GM23248 (cell line): ENCODE data around the gene CMPK2. TPM values are rescaled to one million over a fixed set of nuclear protein-coding genes. Genes with fewer than 3 reads are reported as not detected.

ENCODE experiments used
- DNase-seq: peaks from one replicate; pipeline ENCODE4 v3.0.0-alpha.2; 2015
- H2AFZ ChIP-seq: fragments of 200-600 bp; sonication (generic); 2 replicates; pipeline ENCODE4 v1.6.1; 2016; ENCODE audit warnings: antibody characterized with exemption
- H3F3A ChIP-seq: fragments of 200-600 bp; sonication (generic); 2 replicates; pipeline ENCODE4 v1.6.1; 2016; ENCODE audit warnings: mild to moderate bottlenecking, antibody characterized with exemption, mixed run types; ENCODE audit not compliant: insufficient read depth
- H3K27ac ChIP-seq: fragments of 200-600 bp; sonication (generic); 2 replicates; pipeline ENCODE4 v1.5.1; 2016; ENCODE audit warnings: mild to moderate bottlenecking
- H3K27me3 ChIP-seq: fragments of 200-600 bp; sonication (generic); replicated peaks from 2 replicates; pipeline ENCODE4 v1.6.1; 2016; ENCODE audit warnings: mild to moderate bottlenecking; ENCODE audit not compliant: insufficient read depth
- H3K36me3 ChIP-seq: fragments of 200-600 bp; sonication (generic); 2 replicates; pipeline ENCODE4 v1.6.1; 2016; ENCODE audit warnings: low read depth, mild to moderate bottlenecking
- H3K4me1 ChIP-seq: fragments of 200-600 bp; sonication (generic); 2 replicates; pipeline ENCODE4 v1.6.1; 2016; ENCODE audit warnings: mild to moderate bottlenecking; ENCODE audit not compliant: insufficient read depth
- H3K4me2 ChIP-seq: fragments of 200-600 bp; sonication (generic); one replicate; pipeline ENCODE4 v1.6.1; 2016; ENCODE audit warnings: mild to moderate bottlenecking; ENCODE audit not compliant: unreplicated experiment
- H3K4me3 ChIP-seq: fragments of 200-600 bp; sonication (generic); 2 replicates; pipeline ENCODE4 v1.5.1; 2016; ENCODE audit warnings: mild to moderate bottlenecking
- H3K79me2 ChIP-seq: fragments of 200-600 bp; sonication (generic); 2 replicates; pipeline ENCODE4 v1.6.1; 2016; ENCODE audit warnings: mild to moderate bottlenecking; ENCODE audit not compliant: insufficient read depth
- H3K9ac ChIP-seq: fragments of 200-600 bp; sonication (generic); 2 replicates; pipeline ENCODE4 v1.6.1; 2016; ENCODE audit warnings: mild to moderate bottlenecking
- H3K9me2 ChIP-seq: fragments of 200-600 bp; sonication (generic); 2 replicates; pipeline ENCODE4 v1.6.1; 2016; ENCODE audit warnings: mixed run types, mild to moderate bottlenecking, moderate library complexity; ENCODE audit not compliant: insufficient read depth
- H3K9me3 ChIP-seq: fragments of 200-600 bp; sonication (generic); one replicate; pipeline ENCODE4 v1.6.1; 2017; ENCODE audit warnings: low read depth
- H4K20me1 ChIP-seq: fragments of 200-600 bp; sonication (generic); 2 replicates; pipeline ENCODE4 v1.6.0; 2016; ENCODE audit not compliant: insufficient read depth
- EZH2 ChIP-seq: fragments of 200-600 bp; sonication (generic); IDR thresholded peaks from 2 replicates; pipeline ENCODE4 v1.6.1; 2018; ENCODE audit warnings: antibody characterized with exemption, mild to moderate bottlenecking; ENCODE audit not compliant: insufficient read depth, poor library complexity, severe bottlenecking
- EZH2phosphoT487 ChIP-seq: fragments of 200-600 bp; sonication (generic); IDR thresholded peaks from 2 replicates; pipeline ENCODE4 v1.6.1; 2018; ENCODE audit warnings: antibody characterized with exemption, moderate library complexity, mild to moderate bottlenecking, low read depth; ENCODE audit not compliant: insufficient read depth
- WGBS, 2 experiments: methylation state at CpG; one replicate each; pipeline ENCODE4 v1.1.6; 2015 to 2017; ENCODE audit warnings: low lambda C conversion rate in 2 of 2, low coverage in 1 of 2; ENCODE audit errors: missing lambda C conversion rate in 2 of 2; 5-methylcytosine and 5-hydroxymethylcytosine counted together
- in situ Hi-C: fragments of 300-500 bp; cut with MboI; formaldehyde crosslinking; loops from 2 replicates; pipeline ENCODE4 v1.15.0; 2020
- polyA plus RNA-seq: library from polyadenylated mRNA; unstranded; fragments of >200 nt; fragmentation: Nextera tagmentation; extraction: Ambion mirVana; gene quantifications from 2 replicates; pipeline ENCODE4 v1.2.1, GENCODE V29; 2016
- total RNA-seq: library from RNA; depleted of rRNA; stranded (reverse); fragments of >200 nt; shearing (Covaris generic); gene quantifications from 2 replicates; pipeline ENCODE4 v1.2.3, GENCODE V29; 2014

CMPK2 gene
- total and polyA plus RNA-seq, 2 experiments from 2014 or later: 0.11 TPM; not detected in 1

- H3K27me3 ChIP-seq: peaks cover 14% of the 10 kb centered on the region
- no peaks in the 10 kb centered on the region for H3K9me2 ChIP-seq
- no peaks in the 10 kb centered on the region for H4K20me1 ChIP-seq
- H3K79me2 ChIP-seq: no peaks in the 10 kb centered on the region
- H3K9me3 ChIP-seq: no peaks in the 10 kb centered on the region
- TF ChIP-seq EZH2phosphoT487: no peak
- no peak for TF ChIP-seq EZH2
- no peak overlapping the region for H3K4me2 ChIP-seq
- H3K4me3 ChIP-seq: no peak overlapping the region
- no peaks in the 10 kb centered on the region for H3K36me3 ChIP-seq
- H2AFZ ChIP-seq: no peak overlapping the region
- no peaks in the 10 kb centered on the region for H3F3A ChIP-seq
- in situ Hi-C loops: no loop called here
- no peak overlapping the region for H3K27ac ChIP-seq
- H3K4me1 ChIP-seq: no peaks in the 10 kb centered on the region
- whole genome bisulfite sequencing, 2 experiments: 29 to 53% methylated on average over 2 of the region's 2 CpGs
- H3K9ac ChIP-seq: no peak overlapping the region
- DNase-seq: no peak
Measured at GRCh38 chr2:6880200-6880733, 14.6 kb upstream of the CMPK2 start.

- in situ Hi-C loops: no loop called here
- H3K4me2 ChIP-seq: no peak overlapping the region
- no peaks in the 10 kb centered on the region for H3F3A ChIP-seq
- H3K4me3 ChIP-seq: no peak overlapping the region
- no peaks in the 10 kb centered on the region for H3K79me2 ChIP-seq
- no peaks in the 10 kb centered on the region for H3K36me3 ChIP-seq
- no peak for DNase-seq
- no peaks in the 10 kb centered on the region for H3K4me1 ChIP-seq
- no peaks in the 10 kb centered on the region for H4K20me1 ChIP-seq
- H3K27ac ChIP-seq: no peak overlapping the region
- no peaks in the 10 kb centered on the region for H3K9me3 ChIP-seq
- no peak overlapping the region for H3K9ac ChIP-seq
- 63 to 68% methylated on average over 2 of the region's 2 CpGs for WGBS, 2 experiments
- H3K9me2 ChIP-seq: no peaks in the 10 kb centered on the region
- H3K27me3 ChIP-seq: peaks cover 14% of the 10 kb centered on the region
- TF ChIP-seq EZH2phosphoT487: no peak
- H2AFZ ChIP-seq: no peak overlapping the region
Measured at GRCh38 chr2:6879011-6879410, 13.3 kb upstream of the CMPK2 start.

DNA sequence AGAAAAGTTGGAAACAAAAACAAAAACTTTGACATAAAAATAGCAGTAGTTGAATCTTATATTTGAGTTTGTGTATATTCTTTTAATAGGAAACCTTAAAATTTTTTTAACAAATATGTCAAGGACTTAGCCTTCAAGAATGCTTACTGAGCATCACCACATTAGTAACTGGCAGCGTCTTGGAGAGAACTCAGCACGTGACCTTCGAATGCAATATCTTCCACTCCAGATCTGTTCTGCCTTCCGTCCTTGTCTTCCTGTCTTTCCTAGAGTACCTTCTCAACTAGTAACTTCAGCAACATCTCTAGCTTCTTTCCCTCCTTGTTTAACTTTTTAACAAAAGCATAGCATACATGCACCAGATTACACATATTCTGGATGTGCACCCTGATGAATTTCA, 12.8 kb upstream of the CMPK2 start:
- Histone ChIP-seq H2AFZ (no peak overlapping the region), H3K79me2 (no peaks in the 10 kb centered on the region), H3K4me1 (no peaks in the 10 kb centered on the region), H3K9me3 (no peaks in the 10 kb centered on the region), H3F3A (no peaks in the 10 kb centered on the region), H3K27me3 (peaks cover 15% of the 10 kb centered on the region), H3K9ac (no peak overlapping the region), H3K27ac (no peak overlapping the region), H3K36me3 (no peaks in the 10 kb centered on the region), H3K9me2 (no peaks in the 10 kb centered on the region), H3K4me3 (no peak overlapping the region), H3K4me2 (no peak overlapping the region), H4K20me1 (no peaks in the 10 kb centered on the region)
- in situ Hi-C loops: no loop called here
- TF ChIP-seq EZH2phosphoT487 (no peak), EZH2 (no peak)
- no peak for DNase-seq
- WGBS, 2 experiments: 51 to 54% methylated on average over 4 of the region's 4 CpGs

DNA sequence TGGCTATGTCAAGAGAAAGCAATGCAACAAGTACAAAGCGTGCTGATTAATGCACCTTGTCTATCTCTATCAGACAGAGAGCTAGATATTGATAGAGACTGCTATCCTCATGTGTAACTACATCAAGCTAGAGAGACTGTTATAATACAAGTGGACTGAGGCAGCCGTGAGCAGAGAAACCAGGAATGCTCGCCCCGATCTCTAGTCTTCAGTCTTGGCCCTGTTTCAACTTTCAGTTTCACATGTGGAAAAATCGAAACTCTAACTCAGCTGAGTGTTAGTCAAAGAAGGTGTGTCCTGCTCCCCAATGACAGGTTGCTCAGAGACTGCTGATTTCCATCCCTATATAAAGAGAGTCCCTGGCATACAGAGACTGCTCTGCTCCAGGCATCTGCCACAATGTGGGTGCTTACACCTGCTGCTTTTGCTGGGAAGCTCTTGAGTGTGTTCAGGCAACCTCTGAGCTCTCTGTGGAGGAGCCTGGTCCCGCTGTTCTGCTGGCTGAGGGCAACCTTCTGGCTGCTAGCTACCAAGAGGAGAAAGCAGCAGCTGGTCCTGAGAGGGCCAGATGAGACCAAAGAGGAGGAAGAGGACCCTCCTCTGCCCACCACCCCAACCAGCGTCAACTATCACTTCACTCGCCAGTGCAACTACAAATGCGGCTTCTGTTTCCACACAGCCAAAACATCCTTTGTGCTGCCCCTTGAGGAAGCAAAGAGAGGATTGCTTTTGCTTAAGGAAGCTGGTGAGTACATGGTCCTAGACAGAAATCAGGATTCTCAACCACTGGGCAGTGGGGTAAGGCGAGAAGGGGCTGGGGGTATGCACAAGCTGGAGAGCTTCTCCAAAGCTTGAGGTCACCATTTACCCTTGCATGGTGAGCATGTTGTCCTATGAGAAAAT, 11.9 kb upstream of the CMPK2 start, which contains the start of gene RSAD2:
Gene RSAD2 (plus strand): TSS at position 376 of the 903 bp plus-strand sequence. CDS start 24 bp downstream, at position 400.
- H3K79me2 ChIP-seq: no peaks in the 10 kb centered on the region
- TF ChIP-seq EZH2phosphoT487: no peak
- TF ChIP-seq EZH2: no peak
- no peaks in the 10 kb centered on the region for H4K20me1 ChIP-seq
- peak; percentile 66 for DNase-seq
- no peak within 1 kb of the TSS for H3K27ac ChIP-seq
- H3K9ac ChIP-seq: no peak within 1 kb of the TSS
- 29 to 33% methylated on average over 10 of the region's 10 CpGs for WGBS, 2 experiments
- H3K4me2 ChIP-seq: peak within 1 kb of the TSS; percentile 71
- H3K36me3 ChIP-seq: no peaks in the 10 kb centered on the region
- peak within 1 kb of the TSS; percentile 66 for H3K4me3 ChIP-seq
- H3K27me3 ChIP-seq: peaks cover 23% of the 10 kb centered on the region
- in situ Hi-C loops: no loop called here
- no peaks in the 10 kb centered on the region for H3K9me2 ChIP-seq
- H3F3A ChIP-seq: no peaks in the 10 kb centered on the region
- H2AFZ ChIP-seq: no peak within 1 kb of the TSS
- H3K4me1 ChIP-seq: no peaks in the 10 kb centered on the region
- no peaks in the 10 kb centered on the region for H3K9me3 ChIP-seq
